Effector CD4-positive, alpha-beta T cell (primary cell): ENCODE data around the gene ARHGEF35. TPM values are rescaled to one million over a fixed set of nuclear protein-coding genes. Genes with fewer than 3 reads are reported as not detected.
"Not testable (repeated sequence)": the region's sequence is repeated elsewhere in the genome, so short reads cannot be mapped to it uniquely, and the experiment has no call there.

ENCODE experiments used
- DNase-seq: peaks from one replicate; pipeline ENCODE4 v3.0.0-alpha.2; 2020
- total RNA-seq: gene quantifications from one replicate; lab custom pipeline; 2026; lab: John Stamatoyannopoulos, UW

Gene ARHGEF35
- total RNA-seq: not detected

DNA sequence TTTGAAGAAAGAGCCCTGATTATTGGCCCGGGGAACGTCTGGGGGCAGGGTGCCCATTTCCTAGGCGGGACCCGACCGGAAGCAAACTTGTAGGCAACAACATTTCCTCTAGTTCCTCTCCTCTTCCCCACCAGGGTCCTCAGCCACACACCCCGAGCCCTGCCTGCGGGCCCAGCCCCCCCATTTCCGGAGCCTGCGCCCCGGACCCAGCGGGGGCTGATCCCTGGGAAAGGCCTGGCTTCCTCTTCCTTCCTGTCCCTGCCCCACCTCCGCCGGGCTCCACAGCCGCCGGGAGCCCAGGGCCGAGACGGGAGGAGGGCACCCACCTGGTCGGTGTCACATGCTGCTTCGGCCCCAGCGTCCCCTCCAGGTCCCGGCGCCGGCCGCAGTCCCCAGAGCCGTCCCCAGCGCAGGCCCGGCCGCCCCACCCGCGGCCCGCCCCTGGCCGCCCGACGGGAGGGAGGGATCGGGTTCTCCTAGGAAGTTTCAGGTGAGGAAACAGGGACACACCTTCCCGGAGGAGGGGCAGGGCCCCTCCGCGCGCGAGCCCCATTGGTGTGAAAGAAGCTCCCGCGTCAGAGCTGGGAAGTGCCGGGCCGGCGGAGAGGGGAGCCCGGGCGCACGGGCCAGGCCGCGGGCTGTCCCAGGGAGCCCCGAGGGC, at the start of gene ARHGEF35:
Gene ARHGEF35 (minus strand): TSS at position 622 of the 661 bp plus-strand sequence. CDS start 7,450 bp downstream, outside the sequence.
- DNase-seq: not testable (repeated sequence)

DNA sequence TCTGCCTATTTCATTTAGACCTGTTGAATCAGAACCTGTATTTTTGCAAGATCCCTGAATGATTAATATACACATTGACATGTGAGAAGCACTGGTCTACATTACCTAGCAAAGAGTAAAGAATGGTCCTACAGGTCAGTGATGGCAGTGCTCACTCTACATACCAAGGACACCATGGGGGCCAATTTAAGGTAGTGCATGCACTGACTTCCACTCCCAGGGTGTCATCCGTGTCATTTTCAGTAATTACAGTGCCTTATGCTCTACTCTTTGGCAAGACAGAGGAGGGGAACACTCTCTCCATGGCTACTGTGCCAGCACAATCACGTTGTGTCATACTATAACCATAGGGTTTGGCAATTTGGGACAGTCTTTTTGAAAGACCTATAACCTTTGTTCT, 49.7 kb upstream of the ARHGEF35 start:
- not testable (repeated sequence) for DNase-seq

DNA sequence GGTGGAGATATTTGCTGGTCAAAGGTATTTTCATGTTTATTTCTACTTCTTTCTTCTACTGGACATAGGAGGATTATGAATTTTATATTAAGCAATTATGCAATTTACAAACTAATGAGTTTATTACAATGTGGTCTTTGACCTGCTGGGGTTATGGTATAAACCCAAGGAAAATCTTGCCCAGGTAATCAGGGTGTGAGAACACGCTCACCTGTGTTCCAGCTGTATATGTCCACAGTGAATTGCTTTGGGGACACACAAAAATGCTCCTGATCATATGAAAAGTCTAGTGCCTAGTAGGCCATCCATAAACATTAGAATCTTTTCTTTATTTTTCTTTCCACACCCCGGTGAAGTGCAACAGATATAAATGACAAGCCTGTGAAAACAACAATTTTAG, 43.7 kb upstream of the ARHGEF35 start, which contains the start of gene OR2A42:
Gene OR2A42 (minus strand): TSS at position 241 of the 400 bp plus-strand sequence. CDS start 6,762 bp downstream, outside the sequence.
- not testable (repeated sequence) for DNase-seq

DNA sequence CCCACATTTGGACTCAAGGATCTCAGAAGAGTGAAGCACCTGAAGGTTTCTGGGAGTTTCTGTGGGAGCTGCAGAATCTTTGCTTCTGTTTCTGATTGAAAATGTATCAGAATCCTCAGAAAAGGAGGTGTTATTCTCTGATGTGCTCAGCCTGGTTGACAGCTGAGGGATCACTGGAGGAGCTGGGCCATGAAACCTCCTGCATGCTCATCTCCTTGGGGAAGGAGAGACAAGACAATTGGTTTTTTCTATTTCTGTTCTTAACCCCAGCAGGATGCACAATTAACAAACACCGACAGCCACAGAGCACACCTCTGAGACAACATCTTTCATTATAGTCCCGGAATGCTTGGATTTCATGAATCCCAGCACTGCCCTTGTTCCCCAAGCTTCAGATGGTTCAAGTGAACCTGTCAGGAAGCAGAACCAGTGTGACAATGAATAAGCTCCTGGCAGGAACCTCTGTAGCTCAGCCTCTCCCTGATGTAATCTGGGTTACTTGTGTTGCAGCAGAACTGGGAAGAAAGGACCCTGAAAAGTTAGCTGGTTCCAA, 43.0 kb upstream of the ARHGEF35 start:
- DNase-seq: not testable (repeated sequence)

DNA sequence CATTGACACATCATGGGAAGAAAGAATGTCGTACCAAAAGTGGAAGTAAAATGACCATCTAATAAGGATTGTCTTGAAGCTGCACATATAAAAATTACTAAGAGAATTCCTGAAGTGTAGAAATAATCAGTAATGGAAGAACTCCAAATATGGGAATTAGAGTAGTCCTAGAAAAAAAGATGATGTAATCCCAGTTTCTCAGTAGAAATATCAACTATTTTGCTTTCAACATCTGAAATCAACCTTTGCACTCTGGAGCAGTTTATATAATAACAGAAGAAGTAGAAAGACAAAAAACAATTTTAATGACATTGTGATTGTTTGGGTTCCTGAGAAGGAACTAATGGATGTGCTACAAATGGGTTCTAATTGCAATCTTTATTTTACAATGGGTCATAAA, 37.4 kb upstream of the ARHGEF35 start:
- DNase-seq: not testable (repeated sequence)

GRCh38 chr7:144231027-144231426, 35.4 kb upstream of the ARHGEF35 start:
- not testable (repeated sequence) for DNase-seq

- DNase-seq: not testable (repeated sequence)
Measured at GRCh38 chr7:144228810-144229209, 33.2 kb upstream of the ARHGEF35 start.

DNA sequence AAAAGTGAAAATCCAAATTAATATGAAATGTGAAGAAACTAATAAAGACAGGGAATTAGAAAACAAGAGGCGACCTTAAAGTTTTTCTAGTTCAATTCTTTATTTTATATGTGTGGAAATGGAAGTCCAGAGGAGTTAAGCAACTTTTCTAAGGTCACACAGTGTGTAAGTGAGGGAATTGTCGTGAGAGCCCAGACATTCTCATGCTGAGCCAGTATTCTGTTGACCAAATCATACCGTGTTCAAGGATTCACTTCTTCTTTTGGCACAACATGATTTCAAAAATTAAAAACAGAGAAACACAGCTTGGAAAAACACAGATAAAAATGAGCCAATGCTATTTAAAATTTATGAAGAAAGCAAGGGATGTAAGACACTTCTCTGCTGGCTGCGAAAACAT, 31.2 kb upstream of the ARHGEF35 start:
- not testable (repeated sequence) for DNase-seq

DNA sequence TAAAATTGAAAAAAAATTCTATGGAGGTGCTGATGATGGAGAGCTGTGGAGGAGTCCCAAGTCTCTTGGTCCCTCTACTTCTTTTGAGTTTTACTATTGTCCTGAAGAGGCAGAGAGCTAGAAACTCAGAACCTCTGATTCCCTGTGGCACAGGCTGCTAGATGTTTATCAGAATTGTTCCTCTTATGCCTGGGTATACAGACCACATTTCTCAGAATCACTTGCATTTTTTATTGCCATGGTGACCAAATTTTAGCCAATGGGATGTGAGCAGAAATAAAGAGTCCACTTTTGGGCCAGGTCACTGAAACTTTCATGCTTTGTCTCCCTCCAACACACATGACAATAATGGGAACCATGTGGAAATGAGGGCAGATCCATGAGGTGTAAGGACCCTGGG, 28.0 kb upstream of the ARHGEF35 start:
- not testable (repeated sequence) for DNase-seq

DNA sequence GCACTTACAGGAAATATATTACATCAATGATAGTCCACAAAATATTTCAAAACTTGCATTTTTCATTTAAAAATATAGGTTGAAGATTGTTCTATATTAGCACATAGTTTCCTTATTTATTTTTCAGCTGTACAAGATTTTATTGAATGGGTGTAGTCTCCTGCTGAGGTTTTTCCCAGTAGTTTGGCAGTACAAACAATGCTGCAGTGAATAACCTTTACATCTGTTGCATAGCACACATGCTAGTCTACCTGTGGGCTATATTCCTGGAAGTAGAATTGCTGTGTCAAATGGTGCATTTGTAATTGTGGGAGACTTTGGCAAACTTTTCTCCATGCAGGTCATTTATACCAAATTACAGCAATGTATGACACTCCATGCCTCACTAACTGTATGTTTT, 24.9 kb upstream of the ARHGEF35 start:
- not testable (repeated sequence) for DNase-seq

DNA sequence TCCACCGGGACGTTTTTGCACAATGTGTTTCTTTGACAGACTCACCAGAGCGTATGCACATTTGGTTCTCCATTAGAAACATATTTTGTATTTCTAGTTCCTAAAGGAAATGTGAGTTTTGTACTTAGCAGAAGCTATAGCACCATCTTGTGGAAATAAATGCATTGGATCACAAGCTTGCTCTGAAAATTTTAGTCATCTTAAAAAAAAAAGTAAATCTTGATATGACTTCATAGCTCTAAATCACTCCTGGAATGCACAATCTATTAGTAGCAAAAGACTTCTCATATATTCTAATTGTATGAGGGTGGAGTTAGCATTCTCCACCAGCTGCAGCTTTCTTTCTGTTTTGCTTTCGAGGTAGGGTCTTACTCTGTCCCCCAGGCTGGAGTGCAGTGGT, 23.5 kb upstream of the ARHGEF35 start:
- not testable (repeated sequence) for DNase-seq

- DNase-seq: not testable (repeated sequence)
Measured at GRCh38 chr7:144218581-144218980, 22.9 kb upstream of the ARHGEF35 start.

- DNase-seq: not testable (repeated sequence)
Measured at GRCh38 chr7:144217200-144217599, 21.6 kb upstream of the ARHGEF35 start.

GRCh38 chr7:144205306-144205705, 9.7 kb upstream of the ARHGEF35 start:
- DNase-seq: not testable (repeated sequence)

GRCh38 chr7:144203086-144203485, 7.5 kb upstream of the ARHGEF35 start:
- not testable (repeated sequence) for DNase-seq

DNA sequence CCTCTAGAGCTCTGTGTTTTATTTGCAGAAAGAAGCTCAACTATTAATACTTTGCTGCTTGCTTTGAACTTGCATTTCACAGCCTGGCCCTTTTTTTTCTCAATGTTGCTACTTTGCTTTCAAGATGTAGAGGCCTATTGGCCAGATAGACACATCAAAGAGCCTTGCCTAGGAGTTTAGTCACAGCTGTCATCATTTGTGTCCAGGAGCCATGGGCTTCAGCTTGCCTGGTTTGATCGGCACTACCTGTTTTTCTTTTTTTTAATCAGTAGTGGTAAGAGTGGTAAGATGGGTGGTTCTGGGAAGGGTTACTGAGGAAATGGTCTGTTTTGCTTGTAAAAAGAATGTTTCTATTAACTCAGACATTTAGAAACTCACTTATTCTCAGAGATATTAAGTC, 6.3 kb upstream of the ARHGEF35 start:
- DNase-seq: not testable (repeated sequence)

- DNase-seq: not testable (repeated sequence)
Measured at GRCh38 chr7:144198934-144199333, 3.3 kb upstream of the ARHGEF35 start.

DNA sequence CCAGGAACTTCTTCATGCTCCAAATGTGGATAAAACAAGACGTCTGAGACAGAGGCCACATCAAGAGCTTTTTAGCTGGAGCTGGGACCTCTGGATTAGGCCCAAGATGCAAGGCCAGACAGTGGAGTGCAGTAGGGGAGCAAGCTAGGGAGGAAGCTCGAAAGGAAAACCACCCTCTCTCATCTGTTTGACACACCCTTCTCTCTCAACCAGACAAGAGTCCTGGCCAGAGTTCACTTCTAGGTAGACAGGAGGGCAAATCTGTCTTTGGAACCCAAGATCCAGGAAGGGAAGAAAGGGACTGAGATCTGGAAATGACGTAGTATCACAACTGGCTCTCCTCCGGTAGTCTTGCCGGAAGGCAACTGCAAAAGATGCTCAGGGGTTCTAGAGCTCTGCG, 1.2 kb downstream of the ARHGEF35 start:
- DNase-seq: not testable (repeated sequence)

DNA sequence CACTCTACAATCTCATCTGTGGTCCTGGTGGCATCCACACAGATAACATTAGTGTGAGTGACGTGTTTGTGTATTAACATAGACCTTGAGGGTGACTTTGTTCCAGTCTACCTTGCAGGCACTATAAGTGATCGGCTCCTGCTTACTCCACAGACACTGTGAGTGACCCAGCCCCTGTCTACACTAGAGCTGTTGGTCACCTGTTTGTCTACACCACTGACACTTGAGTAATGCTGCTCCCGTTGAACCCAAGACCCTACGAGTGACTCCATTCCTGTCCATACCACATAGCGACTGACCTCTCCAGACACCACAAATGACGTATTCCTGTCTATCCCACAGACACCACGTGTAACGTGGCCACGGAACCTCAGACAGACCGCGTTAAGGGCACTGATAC, 1.9 kb downstream of the ARHGEF35 start:
- not testable (repeated sequence) for DNase-seq

DNA sequence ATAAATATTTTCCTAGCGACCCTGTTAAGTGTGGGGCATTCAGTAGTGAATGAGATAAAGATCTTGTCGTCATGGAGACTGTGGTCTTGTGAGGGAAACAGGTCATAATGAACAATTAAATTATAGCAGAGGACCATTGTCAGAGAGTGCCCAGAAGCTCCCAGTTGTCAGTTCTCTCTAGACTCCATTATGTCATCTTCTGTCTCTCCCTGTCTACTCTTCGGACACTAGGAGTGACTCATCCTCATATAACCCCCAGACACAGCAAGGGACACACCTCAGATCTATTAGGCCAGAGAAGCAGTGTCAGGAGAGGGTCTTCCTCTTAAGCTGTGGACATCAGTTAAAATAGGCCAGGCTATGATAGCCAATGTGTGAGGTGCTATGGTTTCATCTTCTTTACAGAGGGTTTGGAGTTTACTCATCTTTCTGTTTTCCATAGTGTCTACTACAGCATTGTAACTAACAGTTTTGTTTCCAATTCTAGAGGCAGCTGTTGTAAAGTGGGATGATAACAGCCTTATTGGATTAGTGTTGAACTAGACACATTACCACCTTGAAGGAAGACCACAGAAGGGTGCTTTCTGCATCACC, 7.0 kb downstream of the ARHGEF35 start:
- not testable (repeated sequence) for DNase-seq

DNA sequence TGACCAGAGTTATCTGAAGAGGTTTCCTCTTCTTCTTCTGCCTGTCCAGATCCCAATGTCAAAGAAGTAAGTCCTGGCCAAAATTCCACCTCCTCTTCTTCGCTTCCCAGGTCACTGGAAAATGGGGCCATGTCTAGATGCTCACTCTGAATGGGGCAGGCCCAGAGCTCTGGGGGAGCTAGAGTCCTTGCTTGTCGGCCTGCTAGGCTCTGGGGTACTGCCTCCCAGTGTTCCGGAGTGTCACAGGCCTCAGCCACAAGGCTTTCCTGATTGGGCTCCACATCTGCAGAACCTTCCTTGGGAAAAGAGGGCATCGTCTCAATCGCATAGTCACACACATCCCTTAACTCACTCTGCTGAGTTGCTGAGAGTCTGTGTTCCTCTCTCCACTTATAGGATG, 7.8 kb downstream of the ARHGEF35 start:
- DNase-seq: not testable (repeated sequence)

DNA sequence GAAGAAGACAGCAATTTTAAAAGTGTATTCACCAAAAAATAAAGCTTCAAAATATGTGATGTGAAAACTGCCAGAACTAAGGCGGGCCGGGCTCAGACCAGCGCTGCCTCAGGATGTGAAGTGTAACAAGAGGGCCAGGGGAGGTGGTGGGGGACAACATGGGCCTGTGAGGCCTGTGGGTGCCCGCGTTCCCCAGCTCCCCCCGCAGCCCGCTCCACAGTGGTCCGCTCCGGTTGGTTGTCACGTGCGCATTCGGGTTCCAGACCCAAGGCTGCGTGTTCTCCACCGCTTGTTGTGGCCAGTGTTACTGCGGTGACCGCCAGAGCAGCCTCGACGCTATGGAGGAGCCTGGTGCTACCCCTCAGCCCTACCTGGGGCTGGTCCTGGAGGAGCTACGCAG, 12.5 kb downstream of the ARHGEF35 start, which contains the start of gene CTAGE4:
Gene CTAGE4 (plus strand): TSS at position 301 of the 400 bp plus-strand sequence. CDS start 38 bp downstream, at position 339.
- not testable (repeated sequence) for DNase-seq

DNA sequence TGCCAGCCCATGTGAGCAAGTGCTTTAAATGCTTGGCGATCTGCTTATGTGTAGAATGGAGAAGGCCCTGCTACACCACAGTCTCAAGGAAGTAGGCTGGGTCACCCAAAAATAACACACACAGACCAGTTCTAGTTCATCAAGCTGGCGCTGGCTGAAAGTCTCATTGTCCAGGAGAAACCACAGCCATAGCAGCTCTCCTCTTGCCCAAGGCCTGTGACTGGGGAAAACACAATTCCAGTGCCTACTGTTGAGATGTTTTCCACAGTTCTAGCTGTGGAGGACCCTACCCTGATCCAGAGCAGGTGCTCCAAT, 16.5 kb downstream of the ARHGEF35 start:
- not testable (repeated sequence) for DNase-seq
